ENCODE results near the gene TIAM2. TPM values are rescaled to one million over a fixed set of nuclear protein-coding genes. Genes with fewer than 3 reads are reported as not detected.

Gene TIAM2
- total and polyA plus RNA-seq, 7 donors, result 3.4 to 20.3 (median 10.0) TPM

GRCh38 chr6:155197932-155198331 is 202.8 kb downstream of the TIAM2 start:
- WGBS, 3 donors, result 91 to 98% (median 96%) methylated on average over 2 of the region's 2 CpGs
- intact Hi-C loops (cut with DNase I), result no loop called here
- Histone ChIP-seq H3K4me1 (no peaks in the 10 kb centered on the region), H3K27me3 (ENCODE audit: insufficient read depth in 3 of 3, low read length in 2 of 3) (no peaks in the 10 kb centered on the region), H3K9me3 (no peaks in the 10 kb centered on the region), H3K36me3 (ENCODE audit: insufficient read depth in 1 of 2, low read depth in 1 of 2) (no peaks in the 10 kb centered on the region), H3K27ac (no peak overlapping the region), H3K4me3 (no peak overlapping the region)
- DNase-seq, result no peak
- TF ChIP-seq CTCF (IDR thresholded peaks at IDR 0.05), result no peak
- ATAC-seq, result no peak

- Histone ChIP-seq H3K27me3 (ENCODE audit: insufficient read depth in 3 of 3, low read length in 2 of 3) (no peaks in the 10 kb centered on the region), H3K27ac (no peak overlapping the region), H3K36me3 (ENCODE audit: insufficient read depth in 1 of 2, low read depth in 1 of 2) (no peaks in the 10 kb centered on the region), H3K9me3 (no peaks in the 10 kb centered on the region), H3K4me3 (no peak overlapping the region), H3K4me1 (no peaks in the 10 kb centered on the region)
- ATAC-seq (no peak), DNase-seq (no peak)
- intact Hi-C loops (cut with DNase I), result no loop called here
- WGBS, 3 donors, result 79 to 86% (median 83%) methylated on average over 2 of the region's 2 CpGs
- TF ChIP-seq CTCF (IDR thresholded peaks at IDR 0.05), result no peak
Observed at GRCh38 chr6:155200012-155200411, 204.9 kb downstream of the TIAM2 start.

- intact Hi-C loops (cut with DNase I), result no loop called here
- H3K9me3 ChIP-seq, result no peaks in the 10 kb centered on the region
- no peak for TF ChIP-seq CTCF (IDR thresholded peaks at IDR 0.05)
- no peak for ATAC-seq
- H3K27ac ChIP-seq, result no peak overlapping the region
- no peak for DNase-seq
- H3K4me1 ChIP-seq, result no peaks in the 10 kb centered on the region
- no peaks in the 10 kb centered on the region for H3K36me3 ChIP-seq (ENCODE audit: insufficient read depth in 1 of 2, low read depth in 1 of 2)
- WGBS, 3 donors, result 66 to 73% (median 70%) methylated on average over 7 of the region's 7 CpGs
- H3K27me3 ChIP-seq (ENCODE audit: insufficient read depth in 3 of 3, low read length in 2 of 3), result no peaks in the 10 kb centered on the region
- H3K4me3 ChIP-seq, result no peak overlapping the region
Observed at GRCh38 chr6:155201461-155202226, 206.5 kb downstream of the TIAM2 start.

GRCh38 chr6:155207223-155207622 is 212.1 kb downstream of the TIAM2 start:
- 57 to 61% (median 58%) methylated on average over 5 of the region's 5 CpGs for WGBS, 3 donors

More at GRCh38 chr6:155207223-155207622, 212.1 kb downstream of the TIAM2 start:
- Histone ChIP-seq H3K4me3 (no peak overlapping the region), H3K36me3 (ENCODE audit: insufficient read depth in 1 of 2, low read depth in 1 of 2) (no peaks in the 10 kb centered on the region), H3K27me3 (ENCODE audit: insufficient read depth in 3 of 3, low read length in 2 of 3) (no peaks in the 10 kb centered on the region), H3K27ac (no peak overlapping the region), H3K4me1 (no peaks in the 10 kb centered on the region), H3K9me3 (no peaks in the 10 kb centered on the region)
- no peak for DNase-seq
- peak in 2 of 4 donors; percentile 69 to 77 for ATAC-seq
- no peak for TF ChIP-seq CTCF (IDR thresholded peaks at IDR 0.05)
- intact Hi-C loops (cut with DNase I), result no loop called here
